HEK293 (cell line): ENCODE results near the gene MRPL43.
A peak's percentile ranks its signal among the peaks of the same experiment; 100 is the strongest.

Source experiments
- GLI2 ChIP-seq: fragments of 450-650 bp; formaldehyde crosslinking; IDR thresholded peaks from 2 replicates; pipeline ENCODE4; 2017; ENCODE audit warnings: missing biosample characterization, missing genetic modification characterization, low read depth, borderline replicate concordance
- GLI4 ChIP-seq: fragments of 450-650 bp; formaldehyde crosslinking; IDR thresholded peaks from 2 replicates; pipeline ENCODE4 v1.5.1; 2016; ENCODE audit warnings: missing biosample characterization, missing genetic modification characterization
- GLIS2 ChIP-seq: fragments of 450-650 bp; formaldehyde crosslinking; IDR thresholded peaks from 2 replicates; pipeline ENCODE4 v1.5.1; 2016; ENCODE audit warnings: missing biosample characterization, missing genetic modification characterization
- IKZF3 ChIP-seq: fragments of 450-650 bp; IDR thresholded peaks from 2 replicates; pipeline ENCODE4 v1.5.0; 2018; ENCODE audit warnings: missing biosample characterization, mild to moderate bottlenecking, missing genetic modification characterization, moderate library complexity
- KLF9 ChIP-seq: fragments of 450-650 bp; formaldehyde crosslinking; IDR thresholded peaks from 2 replicates; pipeline ENCODE4 v1.5.1; 2016; ENCODE audit warnings: missing biosample characterization, missing genetic modification characterization, low read depth
- SCRT2 ChIP-seq: fragments of 450-650 bp; formaldehyde crosslinking; IDR thresholded peaks from 2 replicates; pipeline ENCODE4 v1.5.1; 2016; ENCODE audit warnings: missing biosample characterization, missing genetic modification characterization
- SP3 ChIP-seq: fragments of 450-650 bp; formaldehyde crosslinking; IDR thresholded peaks from 2 replicates; pipeline ENCODE4 v1.5.1; 2016; ENCODE audit warnings: missing biosample characterization, missing genetic modification characterization
- TCF7L2 ChIP-seq: IDR thresholded peaks from 2 replicates; pipeline ENCODE4 v1.6.1; 2011; ENCODE audit warnings: low read depth, mild to moderate bottlenecking, inconsistent platforms, low read length, moderate library complexity, borderline replicate concordance
- YY2 ChIP-seq: fragments of 450-650 bp; formaldehyde crosslinking; IDR thresholded peaks from 2 replicates; pipeline ENCODE4 v1.5.1; 2016; ENCODE audit warnings: missing biosample characterization, missing genetic modification characterization
- ZBTB8A ChIP-seq: fragments of 450-650 bp; formaldehyde crosslinking; IDR thresholded peaks from 2 replicates; pipeline ENCODE4 v1.5.1; 2016; ENCODE audit warnings: missing biosample characterization, missing genetic modification characterization
- ZNF140 ChIP-seq: fragments of 450-650 bp; formaldehyde crosslinking; IDR thresholded peaks from 2 replicates; pipeline ENCODE4 v1.5.1; 2016; ENCODE audit warnings: missing biosample characterization, missing genetic modification characterization
- ZNF157 ChIP-seq: fragments of 450-650 bp; formaldehyde crosslinking; IDR thresholded peaks from 2 replicates; pipeline ENCODE4 v1.5.1; 2016; ENCODE audit warnings: missing biosample characterization, missing genetic modification characterization
- ZNF274 ChIP-seq, 2 experiments: fragments of 200-500 bp in 1 of 2; fragments of 450-650 bp in 1 of 2; sonication (Bioruptor generic) in 1 of 2; formaldehyde crosslinking in 1 of 2; IDR thresholded peaks; 2 replicates each; pipeline versions ENCODE4 v1.5.1 to v1.6.1; 2014 to 2016; ENCODE audit warnings: borderline replicate concordance in 1 of 2, inconsistent platforms in 1 of 2, low read length in 1 of 2, missing biosample characterization in 1 of 2, missing genetic modification characterization in 1 of 2
- ZNF335 ChIP-seq: fragments of 450-650 bp; formaldehyde crosslinking; conservative IDR thresholded peaks from 2 replicates; pipeline ENCODE4 v1.5.1; 2016; ENCODE audit warnings: missing biosample characterization, missing genetic modification characterization
- ZNF341 ChIP-seq: fragments of 450-650 bp; formaldehyde crosslinking; IDR thresholded peaks from 2 replicates; pipeline ENCODE4; 2016; ENCODE audit warnings: low read depth, missing biosample characterization, missing genetic modification characterization
- ZNF433 ChIP-seq: fragments of 450-650 bp; formaldehyde crosslinking; IDR thresholded peaks from 2 replicates; pipeline ENCODE4 v1.5.1; 2016; ENCODE audit warnings: missing biosample characterization, missing genetic modification characterization, low read depth
- ZNF48 ChIP-seq: fragments of 450-650 bp; formaldehyde crosslinking; IDR thresholded peaks from 2 replicates; pipeline ENCODE4 v1.5.1; 2016; ENCODE audit warnings: missing biosample characterization, missing genetic modification characterization
- ZNF549 ChIP-seq: fragments of 450-650 bp; IDR thresholded peaks from 2 replicates; pipeline ENCODE4 v1.5.1; 2018; ENCODE audit warnings: missing biosample characterization, missing genetic modification characterization, mild to moderate bottlenecking, inconsistent platforms, moderate library complexity
- TF ChIP-seq, protein P1 (sequence below): fragments of 450-650 bp; formaldehyde crosslinking; IDR thresholded peaks from 2 replicates; pipeline ENCODE4 v1.5.1; 2016; ENCODE audit warnings: missing biosample characterization, missing genetic modification characterization
- TF ChIP-seq, protein P2 (sequence below): fragments of 450-650 bp; formaldehyde crosslinking; conservative IDR thresholded peaks from 2 replicates; pipeline ENCODE4 v1.5.1; 2016; ENCODE audit warnings: low read depth, missing biosample characterization, missing genetic modification characterization
- TF ChIP-seq, protein P3 (sequence below): fragments of 450-650 bp; formaldehyde crosslinking; IDR thresholded peaks from 2 replicates; pipeline ENCODE4 v1.5.1; 2017; ENCODE audit warnings: missing biosample characterization, missing genetic modification characterization
- TF ChIP-seq, protein P4 (sequence below): fragments of 450-650 bp; formaldehyde crosslinking; IDR thresholded peaks from 2 replicates; pipeline ENCODE4 v1.5.1; 2016; ENCODE audit warnings: missing biosample characterization, missing genetic modification characterization
- TF ChIP-seq, protein P5 (sequence below): fragments of 450-650 bp; formaldehyde crosslinking; IDR thresholded peaks from 2 replicates; pipeline ENCODE4 v1.5.1; 2017; ENCODE audit warnings: missing biosample characterization, missing genetic modification characterization
- TF ChIP-seq, protein P6 (sequence below): fragments of 450-650 bp; formaldehyde crosslinking; IDR thresholded peaks from 2 replicates; pipeline ENCODE4 v1.5.1; 2016; ENCODE audit warnings: missing biosample characterization, missing genetic modification characterization

Gene MRPL43

DNA sequence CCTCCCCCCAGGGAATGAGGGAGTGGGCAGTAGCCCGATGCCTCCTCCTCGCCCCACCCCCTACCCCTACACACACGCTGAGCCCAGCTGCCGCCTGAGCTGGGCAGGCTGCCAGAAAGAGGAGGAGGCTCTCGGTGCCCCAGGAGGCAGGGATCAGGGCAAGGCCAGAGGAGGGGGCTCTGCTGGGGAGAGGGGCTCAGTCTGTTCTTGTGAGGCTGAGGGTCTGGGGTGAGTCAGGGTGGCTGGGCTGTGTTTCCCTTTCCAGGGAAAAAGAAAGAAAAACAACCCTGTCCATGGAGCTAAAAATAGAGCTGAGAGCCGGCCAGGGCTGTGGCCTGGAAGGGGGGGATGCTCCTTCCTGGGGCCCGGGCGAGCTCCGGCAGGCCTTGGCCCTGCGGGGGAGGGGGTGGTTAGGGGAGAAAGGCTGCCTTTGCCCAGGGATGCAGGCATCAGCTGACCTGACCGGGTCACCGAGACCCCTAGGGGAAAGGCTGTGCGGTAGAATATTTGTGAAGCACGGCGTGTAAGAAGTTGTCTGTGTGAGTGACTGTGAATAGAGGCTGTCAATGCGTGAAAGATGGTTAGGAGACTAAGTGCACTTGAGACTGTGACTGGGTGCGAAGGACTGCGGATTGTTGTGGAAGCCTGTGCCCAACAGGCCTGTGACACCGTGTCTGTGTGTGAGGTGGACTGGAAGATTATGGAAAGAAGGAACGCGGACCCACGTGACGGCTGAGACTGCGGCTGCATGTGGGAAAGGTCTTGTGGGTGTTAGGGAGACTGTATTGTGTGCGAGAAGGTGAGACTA, 11.1 kb upstream of the MRPL43 start (continued):
- TF ChIP-seq, protein P1, sequence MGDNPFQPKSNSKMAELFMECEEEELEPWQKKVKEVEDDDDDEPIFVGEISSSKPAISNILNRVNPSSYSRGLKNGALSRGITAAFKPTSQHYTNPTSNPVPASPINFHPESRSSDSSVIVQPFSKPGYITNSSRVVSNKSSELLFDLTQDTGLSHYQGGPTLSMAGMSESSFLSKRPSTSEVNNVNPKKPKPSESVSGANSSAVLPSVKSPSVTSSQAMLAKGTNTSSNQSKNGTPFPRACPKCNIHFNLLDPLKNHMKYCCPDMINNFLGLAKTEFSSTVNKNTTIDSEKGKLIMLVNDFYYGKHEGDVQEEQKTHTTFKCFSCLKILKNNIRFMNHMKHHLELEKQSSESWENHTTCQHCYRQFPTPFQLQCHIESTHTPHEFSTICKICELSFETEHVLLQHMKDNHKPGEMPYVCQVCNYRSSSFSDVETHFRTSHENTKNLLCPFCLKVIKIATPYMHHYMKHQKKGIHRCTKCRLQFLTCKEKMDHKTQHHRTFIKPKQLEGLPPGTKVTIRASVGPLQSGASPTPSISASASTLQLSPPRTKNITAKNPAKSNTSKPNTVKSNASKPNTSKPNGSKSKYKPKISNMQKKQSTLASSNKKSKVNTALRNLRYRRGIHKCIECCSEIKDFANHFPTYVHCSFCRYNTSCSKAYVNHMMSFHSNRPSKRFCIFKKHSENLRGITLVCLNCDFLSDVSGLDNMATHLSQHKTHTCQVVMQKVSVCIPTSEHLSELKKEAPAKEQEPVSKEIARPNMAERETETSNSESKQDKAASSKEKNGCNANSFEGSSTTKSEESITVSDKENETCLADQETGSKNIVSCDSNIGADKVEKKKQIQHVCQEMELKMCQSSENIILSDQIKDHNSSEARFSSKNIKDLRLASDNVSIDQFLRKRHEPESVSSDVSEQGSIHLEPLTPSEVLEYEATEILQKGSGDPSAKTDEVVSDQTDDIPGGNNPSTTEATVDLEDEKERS (tag by site-specific recombination), result no peak
- TF ChIP-seq ZNF48 (tag by site-specific recombination), result no peak
- peak; percentile 30 for TF ChIP-seq ZNF335
- no peak for TF ChIP-seq ZNF157
- no peak for TF ChIP-seq ZNF140 (tag by site-specific recombination)
- TF ChIP-seq IKZF3, result peak; percentile 77
- no peak for TF ChIP-seq SCRT2
- TF ChIP-seq, protein P2, sequence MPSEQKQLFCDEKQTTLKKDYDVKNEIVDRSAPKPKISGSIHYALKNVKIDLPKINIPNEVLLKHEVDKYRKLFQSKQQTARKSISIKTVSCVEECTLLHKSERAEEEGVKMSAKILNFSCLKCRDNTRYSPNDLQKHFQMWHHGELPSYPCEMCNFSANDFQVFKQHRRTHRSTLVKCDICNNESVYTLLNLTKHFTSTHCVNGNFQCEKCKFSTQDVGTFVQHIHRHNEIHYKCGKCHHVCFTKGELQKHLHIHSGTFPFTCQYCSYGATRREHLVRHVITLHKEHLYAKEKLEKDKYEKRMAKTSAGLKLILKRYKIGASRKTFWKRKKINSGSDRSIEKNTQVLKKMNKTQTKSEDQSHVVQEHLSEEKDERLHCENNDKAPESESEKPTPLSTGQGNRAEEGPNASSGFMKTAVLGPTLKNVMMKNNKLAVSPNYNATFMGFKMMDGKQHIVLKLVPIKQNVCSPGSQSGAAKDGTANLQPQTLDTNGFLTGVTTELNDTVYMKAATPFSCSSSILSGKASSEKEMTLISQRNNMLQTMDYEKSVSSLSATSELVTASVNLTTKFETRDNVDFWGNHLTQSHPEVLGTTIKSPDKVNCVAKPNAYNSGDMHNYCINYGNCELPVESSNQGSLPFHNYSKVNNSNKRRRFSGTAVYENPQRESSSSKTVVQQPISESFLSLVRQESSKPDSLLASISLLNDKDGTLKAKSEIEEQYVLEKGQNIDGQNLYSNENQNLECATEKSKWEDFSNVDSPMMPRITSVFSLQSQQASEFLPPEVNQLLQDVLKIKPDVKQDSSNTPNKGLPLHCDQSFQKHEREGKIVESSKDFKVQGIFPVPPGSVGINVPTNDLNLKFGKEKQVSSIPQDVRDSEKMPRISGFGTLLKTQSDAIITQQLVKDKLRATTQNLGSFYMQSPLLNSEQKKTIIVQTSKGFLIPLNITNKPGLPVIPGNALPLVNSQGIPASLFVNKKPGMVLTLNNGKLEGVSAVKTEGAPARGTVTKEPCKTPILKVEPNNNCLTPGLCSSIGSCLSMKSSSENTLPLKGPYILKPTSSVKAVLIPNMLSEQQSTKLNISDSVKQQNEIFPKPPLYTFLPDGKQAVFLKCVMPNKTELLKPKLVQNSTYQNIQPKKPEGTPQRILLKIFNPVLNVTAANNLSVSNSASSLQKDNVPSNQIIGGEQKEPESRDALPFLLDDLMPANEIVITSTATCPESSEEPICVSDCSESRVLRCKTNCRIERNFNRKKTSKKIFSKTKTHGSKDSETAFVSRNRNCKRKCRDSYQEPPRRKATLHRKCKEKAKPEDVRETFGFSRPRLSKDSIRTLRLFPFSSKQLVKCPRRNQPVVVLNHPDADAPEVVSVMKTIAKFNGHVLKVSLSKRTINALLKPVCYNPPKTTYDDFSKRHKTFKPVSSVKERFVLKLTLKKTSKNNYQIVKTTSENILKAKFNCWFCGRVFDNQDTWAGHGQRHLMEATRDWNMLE (tag by site-specific recombination), result no peak
- TF ChIP-seq YY2, result no peak
- no peak for TF ChIP-seq TCF7L2
- no peak for TF ChIP-seq GLI2
- TF ChIP-seq, protein P3, sequence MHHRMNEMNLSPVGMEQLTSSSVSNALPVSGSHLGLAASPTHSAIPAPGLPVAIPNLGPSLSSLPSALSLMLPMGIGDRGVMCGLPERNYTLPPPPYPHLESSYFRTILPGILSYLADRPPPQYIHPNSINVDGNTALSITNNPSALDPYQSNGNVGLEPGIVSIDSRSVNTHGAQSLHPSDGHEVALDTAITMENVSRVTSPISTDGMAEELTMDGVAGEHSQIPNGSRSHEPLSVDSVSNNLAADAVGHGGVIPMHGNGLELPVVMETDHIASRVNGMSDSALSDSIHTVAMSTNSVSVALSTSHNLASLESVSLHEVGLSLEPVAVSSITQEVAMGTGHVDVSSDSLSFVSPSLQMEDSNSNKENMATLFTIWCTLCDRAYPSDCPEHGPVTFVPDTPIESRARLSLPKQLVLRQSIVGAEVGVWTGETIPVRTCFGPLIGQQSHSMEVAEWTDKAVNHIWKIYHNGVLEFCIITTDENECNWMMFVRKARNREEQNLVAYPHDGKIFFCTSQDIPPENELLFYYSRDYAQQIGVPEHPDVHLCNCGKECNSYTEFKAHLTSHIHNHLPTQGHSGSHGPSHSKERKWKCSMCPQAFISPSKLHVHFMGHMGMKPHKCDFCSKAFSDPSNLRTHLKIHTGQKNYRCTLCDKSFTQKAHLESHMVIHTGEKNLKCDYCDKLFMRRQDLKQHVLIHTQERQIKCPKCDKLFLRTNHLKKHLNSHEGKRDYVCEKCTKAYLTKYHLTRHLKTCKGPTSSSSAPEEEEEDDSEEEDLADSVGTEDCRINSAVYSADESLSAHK (tag by site-specific recombination), result no peak
- peak; percentile 1 for TF ChIP-seq SP3 (tag by site-specific recombination)
- TF ChIP-seq ZNF433, result no peak
- no peak for TF ChIP-seq ZNF274 (IDR thresholded peaks at IDR 0.05; ENCODE audit: low read length)
- TF ChIP-seq ZNF274 (tag by site-specific recombination; IDR thresholded peaks at IDR 0.05; ENCODE audit: borderline replicate concordance), result no peak
- TF ChIP-seq GLI4 (tag by site-specific recombination), result no peak
- TF ChIP-seq ZNF341 (tag by site-specific recombination), result peak; percentile 60; the same call in 1 of the 2 replicates
- TF ChIP-seq ZBTB8A (tag by site-specific recombination), result peak; percentile 83
- peak; percentile 99 for TF ChIP-seq GLIS2 (tag by site-specific recombination)
- TF ChIP-seq ZNF549 (tag by site-specific recombination), result no peak
- TF ChIP-seq KLF9 (tag by site-specific recombination), result peak; percentile 75
- TF ChIP-seq, protein P4, sequence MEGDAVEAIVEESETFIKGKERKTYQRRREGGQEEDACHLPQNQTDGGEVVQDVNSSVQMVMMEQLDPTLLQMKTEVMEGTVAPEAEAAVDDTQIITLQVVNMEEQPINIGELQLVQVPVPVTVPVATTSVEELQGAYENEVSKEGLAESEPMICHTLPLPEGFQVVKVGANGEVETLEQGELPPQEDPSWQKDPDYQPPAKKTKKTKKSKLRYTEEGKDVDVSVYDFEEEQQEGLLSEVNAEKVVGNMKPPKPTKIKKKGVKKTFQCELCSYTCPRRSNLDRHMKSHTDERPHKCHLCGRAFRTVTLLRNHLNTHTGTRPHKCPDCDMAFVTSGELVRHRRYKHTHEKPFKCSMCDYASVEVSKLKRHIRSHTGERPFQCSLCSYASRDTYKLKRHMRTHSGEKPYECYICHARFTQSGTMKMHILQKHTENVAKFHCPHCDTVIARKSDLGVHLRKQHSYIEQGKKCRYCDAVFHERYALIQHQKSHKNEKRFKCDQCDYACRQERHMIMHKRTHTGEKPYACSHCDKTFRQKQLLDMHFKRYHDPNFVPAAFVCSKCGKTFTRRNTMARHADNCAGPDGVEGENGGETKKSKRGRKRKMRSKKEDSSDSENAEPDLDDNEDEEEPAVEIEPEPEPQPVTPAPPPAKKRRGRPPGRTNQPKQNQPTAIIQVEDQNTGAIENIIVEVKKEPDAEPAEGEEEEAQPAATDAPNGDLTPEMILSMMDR, result no peak
- TF ChIP-seq, protein P5, sequence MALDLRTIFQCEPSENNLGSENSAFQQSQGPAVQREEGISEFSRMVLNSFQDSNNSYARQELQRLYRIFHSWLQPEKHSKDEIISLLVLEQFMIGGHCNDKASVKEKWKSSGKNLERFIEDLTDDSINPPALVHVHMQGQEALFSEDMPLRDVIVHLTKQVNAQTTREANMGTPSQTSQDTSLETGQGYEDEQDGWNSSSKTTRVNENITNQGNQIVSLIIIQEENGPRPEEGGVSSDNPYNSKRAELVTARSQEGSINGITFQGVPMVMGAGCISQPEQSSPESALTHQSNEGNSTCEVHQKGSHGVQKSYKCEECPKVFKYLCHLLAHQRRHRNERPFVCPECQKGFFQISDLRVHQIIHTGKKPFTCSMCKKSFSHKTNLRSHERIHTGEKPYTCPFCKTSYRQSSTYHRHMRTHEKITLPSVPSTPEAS, result no peak
- TF ChIP-seq, protein P6, sequence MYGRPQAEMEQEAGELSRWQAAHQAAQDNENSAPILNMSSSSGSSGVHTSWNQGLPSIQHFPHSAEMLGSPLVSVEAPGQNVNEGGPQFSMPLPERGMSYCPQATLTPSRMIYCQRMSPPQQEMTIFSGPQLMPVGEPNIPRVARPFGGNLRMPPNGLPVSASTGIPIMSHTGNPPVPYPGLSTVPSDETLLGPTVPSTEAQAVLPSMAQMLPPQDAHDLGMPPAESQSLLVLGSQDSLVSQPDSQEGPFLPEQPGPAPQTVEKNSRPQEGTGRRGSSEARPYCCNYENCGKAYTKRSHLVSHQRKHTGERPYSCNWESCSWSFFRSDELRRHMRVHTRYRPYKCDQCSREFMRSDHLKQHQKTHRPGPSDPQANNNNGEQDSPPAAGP (tag by site-specific recombination), result peak; percentile 11
